ENCODE data around the gene SFXN5.
A peak's percentile ranks its signal among the peaks of the same experiment; 100 is the strongest.

Gene SFXN5

DNA sequence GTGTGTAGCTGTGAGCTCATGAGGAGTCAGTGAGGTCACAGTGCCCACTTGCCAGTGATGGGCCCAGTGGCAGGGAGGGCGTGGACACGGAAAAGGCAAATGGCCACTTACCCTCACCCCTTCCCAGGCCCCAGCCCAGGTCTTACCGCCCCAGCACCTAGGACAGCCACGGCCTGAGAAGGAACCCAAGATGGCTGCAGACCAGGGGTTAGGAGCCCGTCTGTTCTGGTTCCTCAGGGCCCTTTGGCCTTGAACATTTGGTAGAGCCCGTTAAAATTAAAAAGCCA is 80.1 kb downstream of the SFXN5 start:
- DNase-seq: no peak

DNA sequence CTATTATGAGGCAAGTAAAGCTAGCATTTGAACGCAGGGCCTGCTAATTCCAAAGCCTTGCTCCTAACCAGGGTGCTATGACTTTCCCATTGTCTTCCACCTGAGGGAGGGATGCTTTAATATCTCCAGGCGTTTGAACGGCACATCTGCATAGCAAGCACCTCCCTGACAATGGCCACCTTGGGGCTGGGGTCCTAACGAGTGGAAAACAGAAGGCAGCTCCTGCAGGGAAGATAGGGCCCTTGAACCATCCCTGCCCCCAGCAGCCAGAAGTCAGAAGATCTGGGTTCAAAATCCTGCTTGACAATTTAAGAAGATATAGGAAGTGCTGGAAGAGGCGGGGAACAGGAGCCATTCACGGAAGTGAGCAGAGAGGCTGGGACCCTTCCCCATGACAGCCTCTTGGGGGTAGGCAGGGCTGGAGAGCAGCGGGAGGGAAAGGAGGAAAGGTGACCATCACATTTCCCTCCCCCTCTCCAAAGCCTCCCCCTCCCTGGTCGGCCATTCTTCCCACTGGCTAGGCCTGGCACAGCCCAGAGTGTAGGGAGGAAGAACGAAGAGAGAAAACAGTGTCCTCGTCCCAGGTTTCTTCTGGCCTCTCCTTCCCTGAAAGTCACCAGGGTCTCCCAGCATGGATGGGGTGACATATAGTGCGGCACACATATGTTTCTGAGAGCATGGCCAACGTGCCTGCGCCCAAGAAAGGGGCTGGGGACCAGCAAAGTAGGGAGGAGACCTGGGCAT is 80.6 kb downstream of the SFXN5 start:
- no peak for DNase-seq

DNA sequence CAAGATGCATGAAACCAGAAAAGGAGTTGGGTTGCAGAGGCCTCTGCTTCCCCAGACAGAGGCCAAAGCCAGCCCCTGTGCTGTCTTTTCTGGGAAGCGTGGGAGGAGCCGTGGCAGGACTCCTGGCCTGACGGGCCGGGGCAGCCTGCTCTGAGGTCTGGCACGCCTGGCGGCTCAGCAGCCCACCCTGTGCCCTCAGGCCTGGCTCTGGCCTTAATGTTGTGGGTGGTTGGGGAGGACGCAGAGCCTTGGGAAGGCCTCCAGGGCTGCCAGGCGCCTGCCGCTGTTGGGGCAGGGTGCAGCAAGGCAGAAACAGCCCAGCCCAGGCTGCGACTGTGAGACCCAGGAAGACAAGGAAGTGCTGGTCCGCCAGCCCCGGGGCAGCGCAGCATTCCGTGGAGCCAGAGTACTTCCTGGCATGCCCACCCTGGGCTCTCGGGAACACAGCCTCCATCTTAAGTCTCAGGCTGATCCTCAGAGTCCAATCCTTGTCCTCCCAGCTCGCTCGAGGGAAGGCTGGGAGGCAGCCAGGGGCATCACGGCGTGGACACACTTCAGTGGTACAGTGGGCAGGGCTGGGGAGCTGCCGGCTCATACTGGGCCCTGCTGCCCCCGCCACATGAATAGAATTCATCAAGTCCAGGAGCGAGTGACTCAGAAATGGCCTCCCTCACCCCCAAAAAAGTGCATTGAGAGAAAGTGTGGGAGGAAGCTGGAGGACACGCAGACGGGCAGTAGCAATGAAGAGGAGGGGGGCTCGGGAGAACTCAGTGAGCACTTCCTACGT is 81.5 kb downstream of the SFXN5 start:
- no peak for DNase-seq

DNA sequence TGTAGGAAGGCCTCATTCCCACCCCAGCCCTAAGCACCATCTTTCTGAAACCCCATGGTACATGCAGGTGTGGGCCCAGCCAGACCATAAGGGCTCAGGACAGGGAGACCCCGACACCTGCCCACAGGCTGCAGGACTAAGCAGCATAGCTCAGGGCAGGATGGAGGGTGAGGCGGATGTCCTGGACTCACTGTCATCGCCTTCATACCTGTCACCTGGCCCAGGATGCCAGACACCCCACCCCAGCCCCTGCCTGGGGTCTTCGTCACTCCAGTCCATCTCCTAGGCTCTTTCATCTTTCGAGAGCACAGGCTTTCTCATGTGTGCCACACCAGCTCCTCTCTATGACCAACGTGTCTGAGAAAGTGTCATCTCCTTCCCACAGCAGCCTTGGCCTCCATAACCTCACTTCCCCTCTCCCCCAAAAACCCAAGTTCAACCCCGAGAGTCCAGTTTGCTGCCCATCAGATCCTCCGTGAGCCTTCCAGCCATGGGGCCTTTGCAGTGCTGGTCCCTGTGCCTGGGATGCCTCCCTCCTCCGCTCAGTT is 82.7 kb downstream of the SFXN5 start:
- DNase-seq: no peak

DNA sequence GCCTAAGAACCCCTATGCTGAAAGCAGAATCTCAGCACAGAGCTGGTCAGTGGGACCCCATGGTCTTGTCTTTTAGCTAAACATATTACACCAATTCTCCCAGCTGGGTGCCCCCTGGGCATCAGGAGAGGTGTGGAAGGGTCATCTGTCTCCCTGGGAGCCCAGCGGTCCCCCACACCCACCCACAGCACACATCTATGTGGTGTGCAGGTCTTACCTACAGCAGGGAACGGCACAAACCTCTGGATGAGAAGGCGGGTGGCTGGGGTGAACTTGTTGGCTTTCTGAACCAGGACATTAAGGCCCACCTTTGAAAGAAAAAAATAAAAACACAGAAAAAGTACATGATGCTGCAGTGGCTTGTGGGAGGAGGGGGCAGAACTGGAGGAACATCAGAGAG is 83.5 kb downstream of the SFXN5 start:
- DNase-seq: no peak

DNA sequence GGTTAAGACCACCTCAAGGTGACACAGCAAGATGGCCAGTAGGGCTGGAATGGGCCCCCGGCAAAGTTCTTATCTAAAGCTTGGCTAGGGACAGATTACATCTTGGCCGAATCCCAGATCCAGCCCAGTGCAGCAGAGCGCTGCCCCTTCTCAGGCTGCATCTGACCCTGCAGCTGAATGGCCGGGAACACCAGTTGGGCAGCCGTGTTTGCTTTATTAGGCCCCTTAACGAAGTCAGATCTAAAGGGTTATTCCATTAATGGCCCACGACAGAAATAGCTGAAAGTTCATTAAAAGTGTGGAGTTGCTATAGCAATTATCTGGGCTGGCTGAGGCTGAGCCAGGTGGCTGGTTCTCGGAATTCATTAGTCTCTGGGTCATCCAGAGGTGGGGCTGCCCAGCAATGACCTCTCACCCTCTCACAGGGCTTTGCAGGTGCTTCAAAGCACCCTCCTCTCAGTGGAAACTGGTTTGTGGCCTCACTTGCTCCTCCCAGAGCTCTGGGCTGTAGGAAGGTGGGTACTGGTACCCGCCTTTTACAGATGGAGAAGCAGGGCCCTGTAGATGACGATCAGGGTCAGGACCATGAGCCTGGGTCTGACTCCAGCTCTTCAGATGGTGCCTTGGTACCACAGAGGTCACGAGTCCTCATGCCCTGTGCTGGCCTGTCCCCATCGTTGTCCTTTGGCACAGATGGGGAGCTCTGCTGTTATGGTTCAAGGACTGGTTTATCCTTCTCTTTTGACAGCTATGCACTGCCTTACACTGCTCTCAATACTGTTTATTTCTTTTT is 85.4 kb downstream of the SFXN5 start:
- DNase-seq: no peak

DNA sequence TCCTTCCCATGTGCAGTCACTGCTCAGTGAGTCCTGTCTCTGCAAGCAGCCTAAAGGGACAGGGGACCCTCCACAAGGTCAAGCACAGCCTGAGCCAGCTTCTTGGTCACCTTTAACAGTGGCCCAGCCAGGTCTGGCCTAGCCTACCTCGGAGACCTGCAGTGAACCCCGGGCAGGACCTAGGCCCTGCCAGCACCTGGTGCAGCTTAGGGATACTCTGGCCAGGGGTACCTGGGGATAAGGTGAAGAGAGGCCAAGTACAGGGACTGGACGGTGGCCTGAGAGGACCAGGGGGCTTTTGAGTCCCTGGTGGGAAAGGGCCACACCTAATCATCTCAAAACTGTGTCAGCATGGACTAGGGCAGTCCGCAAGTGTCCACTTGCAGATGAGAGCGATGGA is 86.4 kb downstream of the SFXN5 start:
- no peak for DNase-seq

DNA sequence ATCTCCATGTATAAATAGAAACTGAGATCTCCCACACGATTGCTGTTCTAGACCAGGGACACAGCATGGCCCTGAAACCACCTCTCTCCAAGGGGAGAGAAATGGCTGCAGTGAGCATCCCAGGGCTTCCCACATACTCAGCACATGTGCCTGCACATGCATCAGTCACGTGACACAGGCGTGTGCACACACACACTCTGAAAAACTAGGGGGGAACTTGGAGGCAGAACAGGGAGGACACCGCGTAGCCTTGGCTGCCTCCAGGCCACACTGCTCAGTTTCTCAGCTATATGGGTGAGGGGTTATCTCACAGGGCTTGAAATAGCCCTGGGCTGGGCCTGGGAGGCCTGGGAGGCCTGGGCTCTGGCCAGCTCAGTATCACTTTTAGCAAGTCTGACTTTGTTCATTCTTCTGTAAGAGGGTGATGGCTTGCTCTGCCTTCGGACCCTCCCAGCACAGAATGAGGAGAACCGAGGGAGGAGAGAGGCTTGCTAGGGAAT is 87.3 kb downstream of the SFXN5 start:
- no peak for DNase-seq

DNA sequence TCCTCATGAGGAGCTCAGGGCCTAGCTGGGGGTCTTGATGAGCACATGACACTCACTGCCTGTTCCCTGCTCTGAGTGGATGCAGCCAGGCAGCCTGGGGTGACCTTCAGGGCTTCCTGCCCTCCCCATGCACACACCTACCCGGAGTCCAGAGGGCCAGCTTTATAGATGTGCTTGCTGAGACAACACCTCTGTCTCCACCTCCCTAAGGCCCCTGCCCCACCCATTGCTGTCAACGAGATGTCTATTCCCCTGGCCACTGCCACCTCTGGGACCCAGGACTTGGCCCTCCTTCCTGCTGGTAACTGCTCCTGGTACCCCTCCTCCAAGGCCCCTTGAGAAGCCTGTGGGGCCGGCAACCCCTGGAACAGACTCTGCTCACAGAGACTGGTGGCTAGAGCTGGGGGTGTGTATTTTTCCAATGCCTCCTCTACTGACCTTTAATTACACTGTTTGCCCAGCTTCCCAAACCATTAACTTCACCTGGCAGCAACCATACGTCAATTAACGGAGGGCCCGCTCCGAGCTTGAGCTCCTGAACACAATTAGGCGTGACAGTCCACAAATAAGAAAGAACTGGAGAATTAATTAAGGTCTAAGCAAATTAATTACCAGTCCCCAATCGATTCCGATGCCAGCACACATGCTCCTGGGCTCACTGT is 87.9 kb downstream of the SFXN5 start:
- no peak for DNase-seq

DNA sequence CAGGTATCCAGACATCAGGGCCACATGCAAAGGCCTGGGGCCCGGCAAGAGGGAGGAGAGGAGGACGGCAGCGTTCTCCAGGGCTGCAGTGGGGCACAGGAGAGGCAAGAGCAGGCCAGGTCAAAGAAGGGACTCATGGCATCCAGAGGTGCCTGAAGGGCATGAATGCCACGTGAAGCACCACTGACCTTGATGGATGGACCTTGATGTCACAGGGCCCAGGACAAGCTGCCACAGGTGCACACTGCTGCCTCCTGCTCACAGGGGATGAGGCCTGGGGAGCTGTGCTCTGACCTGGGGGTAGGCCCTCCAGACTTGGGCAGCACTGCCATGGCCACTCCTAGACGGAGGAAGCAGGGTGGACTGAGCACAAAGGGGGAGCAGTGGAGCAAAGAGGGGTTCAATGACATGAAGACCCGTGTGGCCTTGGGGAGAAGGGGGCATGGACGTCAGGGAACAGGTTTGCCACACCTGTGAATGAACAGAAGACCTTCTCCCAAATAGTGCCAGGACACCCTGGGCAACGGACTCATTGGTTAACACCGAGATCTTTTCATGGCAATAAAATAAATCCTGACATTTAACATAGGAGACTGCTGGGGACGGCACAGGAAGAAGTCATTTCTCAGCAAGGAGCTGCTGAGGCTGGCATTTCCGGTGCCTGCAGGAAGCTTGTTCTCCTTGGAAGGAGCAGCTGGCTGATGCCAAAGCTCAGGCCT is 88.6 kb downstream of the SFXN5 start:
- DNase-seq: no peak

DNA sequence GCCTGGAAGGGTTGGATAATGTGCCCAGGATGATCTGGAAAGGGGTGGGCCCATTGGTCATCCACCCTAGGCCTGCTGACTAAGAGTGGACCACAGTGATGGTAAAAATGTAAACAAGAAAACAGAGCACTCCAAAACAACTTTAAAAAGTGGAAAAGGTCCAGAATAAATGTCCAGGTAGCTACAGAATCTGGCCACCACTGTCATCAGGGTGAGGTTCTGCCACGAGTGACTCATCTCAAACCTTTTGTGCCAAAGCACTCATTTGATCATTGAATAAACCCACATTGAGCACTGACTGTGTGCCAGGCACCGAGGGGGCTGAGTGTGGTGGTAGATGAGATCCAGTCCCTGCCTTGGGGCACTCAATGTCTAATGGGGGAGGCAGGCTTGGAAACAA is 89.3 kb downstream of the SFXN5 start:
- DNase-seq: no peak

DNA sequence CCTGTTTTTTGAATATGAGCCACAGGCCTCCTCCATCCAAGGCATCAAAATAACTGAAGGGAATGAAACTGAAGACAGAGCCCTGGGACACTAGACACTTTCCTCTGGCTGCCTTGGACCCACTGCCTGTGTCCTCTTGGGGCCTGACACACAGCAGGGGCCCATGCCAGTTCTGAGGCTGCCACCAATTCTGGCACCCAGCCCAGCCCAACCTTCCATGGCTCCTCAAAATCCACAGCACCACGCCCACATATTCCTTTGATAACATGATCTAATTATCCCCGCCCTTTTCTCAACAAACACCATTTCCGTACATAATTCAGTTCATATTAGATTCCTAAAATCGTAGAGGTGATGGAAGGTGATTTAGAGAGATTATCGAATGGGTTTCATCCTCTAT is 90.0 kb downstream of the SFXN5 start:
- DNase-seq: no peak

DNA sequence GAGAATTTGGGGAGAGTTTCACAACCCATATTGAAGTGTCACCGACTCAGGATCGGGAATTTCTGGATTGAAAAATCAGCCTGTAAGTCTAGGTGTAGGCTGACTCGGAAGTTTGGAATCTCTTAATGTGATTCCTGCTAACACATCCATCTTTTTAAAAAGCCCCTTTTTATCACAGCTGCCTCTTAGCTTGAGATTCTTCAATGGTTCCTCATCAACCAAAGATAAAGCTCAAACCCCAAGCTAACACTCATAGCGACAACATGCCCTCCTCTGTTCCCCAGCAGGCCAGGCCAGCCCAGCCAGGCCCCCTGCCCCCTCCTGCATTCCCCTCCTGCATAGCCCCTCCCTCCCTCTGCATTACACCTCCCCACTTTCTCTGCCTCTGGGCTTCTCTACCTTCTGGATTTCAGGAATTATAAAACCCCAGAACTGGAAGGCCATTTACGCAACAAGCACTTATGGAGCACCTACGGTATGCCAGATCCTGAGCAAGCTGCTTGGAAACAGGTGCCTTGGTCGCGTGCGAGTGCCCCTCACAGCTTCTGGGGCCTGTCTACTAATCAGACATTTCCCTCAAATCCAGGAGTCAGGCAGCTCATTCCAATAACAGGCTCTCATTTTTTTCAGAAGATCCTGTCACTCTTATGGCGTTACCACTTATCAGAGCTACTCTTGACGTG is 90.8 kb downstream of the SFXN5 start:
- DNase-seq: no peak

DNA sequence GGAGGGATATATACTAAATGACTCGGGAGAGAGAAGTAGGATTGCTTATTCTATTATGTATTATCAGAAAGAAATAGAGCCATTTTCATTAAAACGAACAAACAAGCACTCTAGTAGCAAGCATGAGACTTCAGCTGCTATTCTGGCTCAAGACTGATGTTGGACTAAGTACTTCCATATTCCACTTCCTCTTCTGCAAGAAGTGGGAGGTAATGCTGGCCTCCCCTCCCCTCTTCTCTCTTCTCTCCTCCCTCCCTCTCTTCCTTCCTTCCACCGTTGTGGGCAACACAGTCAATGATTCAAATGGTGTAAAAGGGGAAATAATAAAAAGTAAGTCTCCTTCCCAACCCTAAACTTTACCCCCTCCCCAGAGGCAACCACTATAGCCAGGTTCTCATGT is 91.6 kb downstream of the SFXN5 start:
- DNase-seq: no peak

DNA sequence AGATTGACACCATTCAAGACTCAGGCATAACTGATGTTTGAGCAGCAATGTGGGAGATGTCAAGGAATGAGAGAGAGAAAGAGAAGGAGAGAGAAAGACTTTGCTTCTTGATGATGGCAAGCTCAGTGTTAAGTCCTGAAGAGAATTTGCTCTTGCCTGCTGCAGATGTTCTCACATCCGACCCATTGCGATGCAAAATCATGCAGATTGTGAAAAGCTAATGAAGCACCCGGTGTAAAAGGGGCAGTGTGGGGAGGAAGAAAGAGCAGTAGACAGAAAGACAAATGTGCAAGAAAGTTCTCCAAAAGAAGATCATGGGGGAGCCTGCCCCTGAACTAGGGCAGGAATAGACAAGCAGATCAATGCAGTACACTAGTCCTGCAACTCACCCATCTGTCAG is 96.5 kb downstream of the SFXN5 start:
- no peak for DNase-seq

DNA sequence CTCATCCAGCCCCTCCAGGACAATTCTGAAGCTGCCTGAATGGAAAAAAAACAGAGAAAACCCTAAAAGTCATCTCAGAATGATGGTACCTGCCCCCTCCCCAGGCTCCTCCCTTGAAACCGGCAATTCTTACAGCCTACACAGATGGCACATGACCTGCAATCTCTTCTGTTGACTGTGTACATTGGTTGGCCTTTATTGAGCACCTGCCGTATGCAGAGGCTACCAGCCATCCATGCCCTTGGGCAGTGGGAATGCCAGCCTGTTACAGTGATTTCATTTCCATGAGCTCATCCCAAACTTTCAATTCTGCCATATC is 97.1 kb downstream of the SFXN5 start:
- no peak for DNase-seq

DNA sequence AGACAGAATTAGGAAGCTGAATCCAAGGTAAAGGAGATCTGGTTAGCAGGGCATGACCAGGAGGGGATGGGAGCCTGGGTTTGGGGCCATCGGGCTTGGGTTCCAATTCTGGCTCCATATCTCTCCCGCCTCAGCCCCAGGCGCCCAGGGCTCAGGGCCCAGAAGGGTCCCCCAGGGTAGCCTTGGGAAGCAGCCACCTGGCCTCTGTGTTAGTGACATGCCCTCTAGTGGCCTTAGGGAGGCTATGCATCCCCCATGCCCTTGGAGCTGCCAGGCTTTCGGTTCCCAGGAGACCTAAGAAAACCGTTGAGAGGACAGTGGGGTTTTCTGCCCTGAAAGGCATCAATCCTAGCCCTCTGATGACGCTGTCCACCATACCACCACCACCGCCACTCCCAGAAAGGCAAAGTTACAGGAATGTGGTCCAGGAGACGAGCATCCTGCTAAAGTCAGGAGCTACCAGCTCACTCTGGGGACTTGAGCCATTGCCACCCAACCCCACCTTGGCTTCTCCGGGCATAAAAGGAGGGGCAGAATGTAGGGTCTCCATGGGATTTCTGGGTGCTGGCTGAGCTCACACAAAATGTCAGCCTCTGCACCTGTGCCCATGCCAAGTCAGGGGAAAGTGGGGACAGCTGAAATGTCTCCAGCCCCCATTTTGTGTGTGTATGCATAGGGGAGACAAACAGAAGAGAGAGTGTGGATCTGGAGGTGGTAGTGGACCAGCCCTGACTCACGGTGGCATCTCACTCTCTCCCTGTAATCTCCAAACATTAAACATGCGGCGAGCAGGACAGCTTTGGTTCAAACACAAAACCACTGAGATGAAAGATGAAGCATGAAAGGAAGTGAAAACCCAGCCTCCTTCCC is 97.7 kb downstream of the SFXN5 start:
- peak in 3 of 5 donors; percentile 16 to 38 (median 24) for DNase-seq

DNA sequence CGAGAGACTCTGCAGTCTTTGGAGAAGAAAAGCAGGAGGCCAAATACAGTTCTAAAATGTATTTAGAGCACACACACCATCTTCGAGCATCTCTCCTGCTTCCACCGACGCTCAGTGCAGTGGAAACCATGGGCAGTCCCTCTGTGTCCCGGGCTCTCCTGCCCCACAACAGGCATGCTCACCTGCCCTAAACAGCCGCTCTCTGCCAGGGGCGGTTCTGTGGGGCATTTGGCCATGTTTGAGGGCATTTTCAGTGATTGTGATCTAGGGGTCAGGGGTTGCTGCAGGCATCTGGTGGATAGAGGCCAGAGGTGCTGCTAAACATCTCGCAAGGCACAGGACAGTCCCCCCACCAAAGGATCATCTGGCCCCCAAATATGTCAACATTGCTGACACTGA is 98.4 kb downstream of the SFXN5 start:
- no peak for DNase-seq

DNA sequence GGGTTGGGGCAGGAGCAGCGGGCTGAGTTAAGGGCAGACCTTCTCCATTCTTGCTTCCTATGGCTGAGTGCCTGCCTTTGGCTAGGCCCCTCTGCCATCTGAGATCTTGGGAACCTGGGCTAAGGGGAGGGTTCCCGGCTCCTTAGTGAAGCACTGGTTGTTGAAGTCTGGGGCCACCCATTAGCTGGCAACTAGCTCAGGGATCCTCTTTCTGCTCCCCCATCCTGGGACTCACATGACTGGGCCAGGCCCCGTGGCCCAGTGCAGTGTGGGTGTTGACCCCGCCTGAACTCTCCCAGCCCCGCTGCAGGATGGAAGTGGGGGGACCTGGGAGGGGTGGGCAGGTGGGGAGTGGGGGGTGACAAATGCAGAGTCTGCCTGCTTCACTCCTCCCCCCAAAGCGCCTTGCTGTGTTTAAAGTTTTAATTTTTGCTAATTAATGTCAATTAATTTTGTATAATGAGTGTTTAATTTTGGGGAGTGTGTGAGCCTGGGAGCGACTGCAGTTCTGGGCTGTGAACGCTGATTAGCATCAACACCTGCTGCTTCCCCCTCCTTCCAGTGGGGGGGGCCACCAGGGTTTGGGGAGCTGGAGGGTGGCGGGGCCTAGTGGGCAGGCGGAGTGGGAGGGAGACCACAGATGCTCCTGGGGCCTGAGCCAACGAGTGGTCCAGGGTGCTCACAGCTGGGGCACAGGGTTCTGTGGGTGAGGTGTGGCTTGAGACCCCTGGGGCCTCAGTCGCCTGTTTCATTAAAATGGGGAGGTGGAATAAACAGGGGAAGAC is 99.0 kb downstream of the SFXN5 start:
- no peak for DNase-seq

DNA sequence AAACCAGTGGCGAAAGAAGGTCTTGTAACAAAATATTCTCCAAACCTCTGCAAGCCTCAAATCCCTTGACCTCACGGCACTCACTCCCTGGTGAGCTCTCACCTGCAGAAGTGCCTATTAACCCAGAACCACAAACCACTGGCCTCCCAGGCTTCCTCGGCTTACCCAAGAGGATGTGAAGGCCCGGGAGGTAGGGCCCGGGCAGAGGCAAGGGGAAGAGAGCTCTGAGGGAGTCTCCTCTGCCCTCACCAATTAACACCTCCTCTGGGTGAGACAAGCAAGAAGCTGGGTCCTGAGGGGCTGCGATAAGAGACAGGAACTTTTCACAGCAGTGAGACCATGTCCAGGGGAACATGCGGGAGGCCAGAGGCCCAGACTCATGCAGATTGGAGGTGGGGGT is 100.5 kb downstream of the SFXN5 start:
- no peak for DNase-seq
